ENCODE results near the gene RNPEPL1. TPM values are rescaled to one million over a fixed set of nuclear protein-coding genes. Genes with fewer than 3 reads are reported as not detected.
A peak's percentile ranks its signal among the peaks of the same experiment; 100 is the strongest.

Gene RNPEPL1
- polyA plus RNA-seq, 3 donors = 15.4 to 100 (median 36.4) TPM

DNA sequence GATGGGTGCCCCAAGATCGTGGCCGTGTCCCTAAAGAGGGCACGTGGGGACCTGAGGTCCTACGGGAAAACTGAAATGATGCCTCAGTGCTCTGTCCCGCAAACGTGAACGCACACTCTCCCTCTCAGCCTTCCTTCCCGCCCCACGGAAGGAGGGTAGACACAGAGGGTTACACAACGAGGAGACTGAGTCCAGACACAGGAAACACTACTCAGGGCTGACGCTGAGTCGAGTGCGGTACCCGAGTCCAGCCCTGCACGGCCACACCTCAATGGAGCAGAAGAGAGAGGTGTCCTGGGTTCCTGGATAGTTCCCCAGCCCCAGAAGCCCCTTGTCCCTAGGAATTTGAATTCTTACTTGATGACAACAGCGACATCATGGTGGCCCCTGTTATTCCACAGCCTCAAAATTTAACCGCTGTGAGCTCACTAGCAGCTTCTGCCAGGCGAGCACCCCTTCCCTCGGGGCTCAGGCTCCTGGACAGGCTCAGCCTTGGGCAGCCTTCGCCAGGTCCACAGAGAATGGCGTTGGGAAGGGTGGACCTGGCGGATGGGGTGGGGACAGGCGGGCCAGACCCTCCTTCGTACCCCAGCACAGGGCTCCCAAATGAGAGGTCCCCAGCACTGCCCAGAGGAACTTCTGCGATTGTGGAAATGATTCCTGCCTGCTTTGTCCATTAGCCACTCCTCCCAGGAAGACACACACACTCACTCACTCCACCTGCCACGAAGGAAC is 980 bp upstream of the RNPEPL1 start:
- Mint-ChIP-seq H3K9me3 (no peaks in the 10 kb centered on the region), H3K4me1 (peaks cover 77% of the 10 kb centered on the region), H3K27ac (peak overlapping the region; percentile 92 to 98 (median 94)), H3K27me3 (ENCODE audit: low read depth in 3 of 3) (peaks cover 0 to 3% (median 2%) of the 10 kb centered on the region in 3 donors), H3K36me3 (peaks cover 26 to 40% of the 10 kb centered on the region in 2 donors), H3K4me3 (peak overlapping the region; percentile 86 to 95)
- Histone ChIP-seq H3K4me2 (replicated peaks; ENCODE audit: extremely low read depth, low read length, poor library complexity, severe bottlenecking) (peak overlapping the region; percentile 81), H3K79me2 (ENCODE audit: insufficient read depth, low read length) (peaks cover 65% of the 10 kb centered on the region), H3K36me3 (replicated peaks in 1 of 2; ENCODE audit: control insufficient read depth in 1 of 2, insufficient read depth in 2 of 2, low read length in 2 of 2) (peaks cover 6 to 12% of the 10 kb centered on the region in 2 donors), H2AFZ (ENCODE audit: insufficient read depth, low read depth, low read length, poor library complexity, severe bottlenecking) (peak overlapping the region; percentile 59), H3K9me3 (replicated peaks in 1 of 2; ENCODE audit: control insufficient read depth in 1 of 2, insufficient read depth in 1 of 2, low read length in 2 of 2) (no peaks in the 10 kb centered on the region), H3K27me3 (ENCODE audit: control insufficient read depth in 2 of 2, insufficient read depth in 2 of 2, low read length in 2 of 2) (no peaks in the 10 kb centered on the region), H3K9ac (ENCODE audit: insufficient read depth, low read length, poor library complexity, severe bottlenecking) (peak overlapping the region; percentile 81), H4K20me1 (ENCODE audit: insufficient read depth, low read length) (peaks cover 35% of the 10 kb centered on the region), H3K4me3 (replicated peaks in 1 of 3; ENCODE audit: low read depth in 2 of 3, low read length in 3 of 3) (peak overlapping the region; percentile 61 to 75 (median 68)), H3K4me1 (ENCODE audit: control insufficient read depth in 1 of 2, insufficient read depth in 2 of 2, low read length in 2 of 2) (peaks cover 76 to 85% of the 10 kb centered on the region in 2 donors), H3K27ac (ENCODE audit: low read depth in 1 of 2, low read length in 2 of 2) (peak overlapping the region; percentile 88 to 95)
- DNase-seq = peak; percentile 77 to 92 (median 84)
- 13% methylated on average over 20 of the region's 26 CpGs for WGBS (ENCODE audit: insufficient coverage)
- intact Hi-C loops (cut with micrococcal nuclease) = loop anchor here in 1 of 2 donors (2.0 kb wide), 1 partner anchor 19 kb away; the partner anchor contains the start of gene CAPN10
- TF ChIP-seq, protein P1, sequence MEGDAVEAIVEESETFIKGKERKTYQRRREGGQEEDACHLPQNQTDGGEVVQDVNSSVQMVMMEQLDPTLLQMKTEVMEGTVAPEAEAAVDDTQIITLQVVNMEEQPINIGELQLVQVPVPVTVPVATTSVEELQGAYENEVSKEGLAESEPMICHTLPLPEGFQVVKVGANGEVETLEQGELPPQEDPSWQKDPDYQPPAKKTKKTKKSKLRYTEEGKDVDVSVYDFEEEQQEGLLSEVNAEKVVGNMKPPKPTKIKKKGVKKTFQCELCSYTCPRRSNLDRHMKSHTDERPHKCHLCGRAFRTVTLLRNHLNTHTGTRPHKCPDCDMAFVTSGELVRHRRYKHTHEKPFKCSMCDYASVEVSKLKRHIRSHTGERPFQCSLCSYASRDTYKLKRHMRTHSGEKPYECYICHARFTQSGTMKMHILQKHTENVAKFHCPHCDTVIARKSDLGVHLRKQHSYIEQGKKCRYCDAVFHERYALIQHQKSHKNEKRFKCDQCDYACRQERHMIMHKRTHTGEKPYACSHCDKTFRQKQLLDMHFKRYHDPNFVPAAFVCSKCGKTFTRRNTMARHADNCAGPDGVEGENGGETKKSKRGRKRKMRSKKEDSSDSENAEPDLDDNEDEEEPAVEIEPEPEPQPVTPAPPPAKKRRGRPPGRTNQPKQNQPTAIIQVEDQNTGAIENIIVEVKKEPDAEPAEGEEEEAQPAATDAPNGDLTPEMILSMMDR (IDR thresholded peaks at IDR 0.05) = no peak

DNA sequence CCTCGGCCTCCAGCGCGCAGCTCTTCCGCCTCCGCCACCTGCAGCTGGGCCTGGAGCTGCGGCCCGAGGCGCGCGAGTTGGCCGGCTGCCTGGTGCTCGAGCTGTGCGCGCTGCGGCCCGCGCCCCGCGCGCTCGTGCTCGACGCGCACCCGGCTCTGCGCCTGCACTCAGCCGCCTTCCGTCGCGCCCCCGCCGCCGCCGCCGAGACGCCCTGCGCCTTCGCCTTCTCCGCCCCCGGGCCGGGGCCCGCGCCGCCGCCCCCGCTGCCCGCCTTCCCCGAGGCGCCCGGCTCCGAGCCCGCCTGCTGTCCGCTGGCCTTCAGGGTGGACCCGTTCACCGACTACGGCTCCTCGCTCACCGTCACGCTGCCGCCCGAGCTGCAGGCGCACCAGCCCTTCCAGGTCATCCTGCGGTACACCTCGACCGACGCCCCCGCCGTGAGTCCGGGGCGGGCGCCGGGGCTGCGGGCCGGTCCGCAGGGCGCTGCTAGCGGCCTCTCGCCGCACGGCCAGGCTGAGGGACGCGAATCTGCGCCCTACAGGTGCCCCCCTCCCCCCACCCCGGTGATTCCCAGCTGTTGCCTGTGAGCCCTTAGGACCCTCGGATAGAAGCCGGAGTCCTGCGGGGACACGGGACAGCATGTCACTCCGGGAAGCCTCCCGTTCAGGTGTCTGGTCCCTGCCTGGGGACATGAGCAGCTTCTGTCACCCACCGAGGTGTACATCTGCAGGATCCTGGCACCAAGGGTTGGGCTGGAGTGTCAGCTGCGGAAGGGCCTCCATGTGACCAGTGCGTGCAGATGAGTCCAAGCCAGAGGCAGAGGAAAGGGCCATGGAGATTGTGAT is 616 bp downstream of the RNPEPL1 start:
- H3K36me3 Mint-ChIP-seq = peaks cover 20 to 39% of the 10 kb centered on the region in 2 donors
- TF ChIP-seq, protein P1 (IDR thresholded peaks at IDR 0.05) = no peak
- H3K27me3 Mint-ChIP-seq (ENCODE audit: low read depth in 3 of 3) = peaks cover 0 to 3% (median 2%) of the 10 kb centered on the region in 3 donors
- Histone ChIP-seq H3K4me2 (replicated peaks; ENCODE audit: extremely low read depth, low read length, poor library complexity, severe bottlenecking) (peak overlapping the region; percentile 92), H3K4me3 (replicated peaks in 1 of 3; ENCODE audit: low read depth in 2 of 3, low read length in 3 of 3) (peak overlapping the region; percentile 54 to 83 (median 58)), H3K79me2 (ENCODE audit: insufficient read depth, low read length) (peaks cover 65% of the 10 kb centered on the region), H3K27me3 (ENCODE audit: control insufficient read depth in 2 of 2, insufficient read depth in 2 of 2, low read length in 2 of 2) (no peaks in the 10 kb centered on the region), H3K9ac (ENCODE audit: insufficient read depth, low read length, poor library complexity, severe bottlenecking) (peak overlapping the region; percentile 79), H4K20me1 (ENCODE audit: insufficient read depth, low read length) (peaks cover 50% of the 10 kb centered on the region), H3K4me1 (ENCODE audit: control insufficient read depth in 1 of 2, insufficient read depth in 2 of 2, low read length in 2 of 2) (peaks cover 60 to 69% of the 10 kb centered on the region in 2 donors), H3K27ac (ENCODE audit: low read depth in 1 of 2, low read length in 2 of 2) (peak overlapping the region; percentile 18 to 82), H3K9me3 (replicated peaks in 1 of 2; ENCODE audit: control insufficient read depth in 1 of 2, insufficient read depth in 1 of 2, low read length in 2 of 2) (no peaks in the 10 kb centered on the region), H3K36me3 (replicated peaks in 1 of 2; ENCODE audit: control insufficient read depth in 1 of 2, insufficient read depth in 2 of 2, low read length in 2 of 2) (peaks cover 18 to 28% of the 10 kb centered on the region in 2 donors), H2AFZ (ENCODE audit: insufficient read depth, low read depth, low read length, poor library complexity, severe bottlenecking) (peak overlapping the region; percentile 64)
- peaks cover 61% of the 10 kb centered on the region for H3K4me1 Mint-ChIP-seq
- peak overlapping the region; percentile 68 to 88 (median 83) for H3K27ac Mint-ChIP-seq
- under 1% methylated on average over 83 of the region's 93 CpGs for WGBS (ENCODE audit: insufficient coverage)
- peak; percentile 40 to 54 (median 46) for DNase-seq
- peak overlapping the region; percentile 82 to 92 for H3K4me3 Mint-ChIP-seq
- H3K9me3 Mint-ChIP-seq = no peaks in the 10 kb centered on the region
- intact Hi-C loops (cut with micrococcal nuclease) = no loop called here

Measured in CD14-positive monocyte (primary cell).